ENCODE measurements around the gene CD300LB.

CD300LB gene

GRCh38 chr17:74549343-74549742 is 18.1 kb upstream of the CD300LB start:
- no peak for DNase-seq (ENCODE audit: low read depth)

- no peak for DNase-seq (ENCODE audit: low read depth)
Measured at GRCh38 chr17:74547736-74548135, 16.5 kb upstream of the CD300LB start.

- DNase-seq (ENCODE audit: low read depth) = no peak
Measured at GRCh38 chr17:74547264-74547663, 16.0 kb upstream of the CD300LB start.

GRCh38 chr17:74546586-74546985 is 15.3 kb upstream of the CD300LB start:
- no peak for DNase-seq (ENCODE audit: low read depth)

GRCh38 chr17:74545843-74546230 is 14.6 kb upstream of the CD300LB start, which contains the start of gene CD300C:
CD300C (minus strand) TSS chr17:74546115; CDS start chr17:74545782, 333 bp downstream.
- no peak for DNase-seq (ENCODE audit: low read depth)

- no peak for DNase-seq (ENCODE audit: low read depth)
Measured at GRCh38 chr17:74544991-74545842, 13.9 kb upstream of the CD300LB start.

- no peak for DNase-seq (ENCODE audit: low read depth)
Measured at GRCh38 chr17:74543891-74544760, 12.9 kb upstream of the CD300LB start.

- DNase-seq (ENCODE audit: low read depth) = no peak
Measured at GRCh38 chr17:74543406-74543805, 12.1 kb upstream of the CD300LB start.

- no peak for DNase-seq (ENCODE audit: low read depth)
Measured at GRCh38 chr17:74542727-74543383, 11.6 kb upstream of the CD300LB start.

GRCh38 chr17:74542166-74542565 is 10.9 kb upstream of the CD300LB start:
- no peak for DNase-seq (ENCODE audit: low read depth)

- no peak for DNase-seq (ENCODE audit: low read depth)
Measured at GRCh38 chr17:74541176-74542111, 10.2 kb upstream of the CD300LB start.

GRCh38 chr17:74539281-74539820 is 8.1 kb upstream of the CD300LB start:
- DNase-seq (ENCODE audit: low read depth) = no peak

- no peak for DNase-seq (ENCODE audit: low read depth)
Measured at GRCh38 chr17:74536890-74537289, 5.6 kb upstream of the CD300LB start.

- no peak for DNase-seq (ENCODE audit: low read depth)
Measured at GRCh38 chr17:74532115-74532514, 840 bp upstream of the CD300LB start.

GRCh38 chr17:74530831-74531150 is 484 bp downstream of the CD300LB start:
- no peak for DNase-seq (ENCODE audit: low read depth)

GRCh38 chr17:74529243-74529642 is 2.0 kb downstream of the CD300LB start:
- no peak for DNase-seq (ENCODE audit: low read depth)

GRCh38 chr17:74528491-74529199 is 2.6 kb downstream of the CD300LB start:
- DNase-seq (ENCODE audit: low read depth) = no peak

- no peak for DNase-seq (ENCODE audit: low read depth)
Measured at GRCh38 chr17:74527756-74528155, 3.5 kb downstream of the CD300LB start.

- DNase-seq (ENCODE audit: low read depth) = no peak
Measured at GRCh38 chr17:74527081-74527480, 4.2 kb downstream of the CD300LB start.

- DNase-seq (ENCODE audit: low read depth) = no peak
Measured at GRCh38 chr17:74526681-74527080, 4.6 kb downstream of the CD300LB start.
